Measurements from ENCODE around the gene SPN.
"Not testable (repeated sequence)": the region's sequence is repeated elsewhere in the genome, so short reads cannot be mapped to it uniquely, and the experiment has no call there.

Gene SPN

DNA sequence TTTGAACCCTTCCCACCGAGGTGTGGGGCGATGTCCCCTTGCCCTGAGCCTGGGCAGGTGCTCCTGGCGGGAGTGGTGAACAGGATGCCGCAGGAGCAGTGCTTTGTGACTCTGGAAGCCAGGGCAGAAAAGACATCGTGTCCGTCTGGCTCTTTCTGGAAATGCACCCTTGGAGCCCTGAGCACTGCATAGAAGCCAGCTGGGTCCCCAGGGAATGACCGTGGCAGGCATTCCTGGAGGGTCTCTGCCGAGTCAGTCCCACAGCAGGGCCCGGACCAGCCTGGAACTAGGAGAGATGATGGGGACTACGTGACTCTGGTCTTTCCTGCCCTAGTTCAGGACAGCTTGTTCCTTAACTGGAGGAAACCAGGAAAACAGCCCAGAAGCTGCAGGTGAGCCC is 33.7 kb upstream of the SPN start:
- H3K4ac ChIP-seq (ENCODE audit: low read depth, low read length); H3K4me2 ChIP-seq (ENCODE audit: low read length); H3K9ac ChIP-seq (ENCODE audit: low read length); H3K18ac ChIP-seq (ENCODE audit: low read length); H3K27me3 ChIP-seq (ENCODE audit: insufficient read depth, low read length, poor library complexity); H3K36me3 ChIP-seq (ENCODE audit: control insufficient read depth, insufficient read depth, low read length); H2BK120ac ChIP-seq (ENCODE audit: low read depth, low read length); H4K8ac ChIP-seq (ENCODE audit: low read depth, low read length); H3K4me3 ChIP-seq (ENCODE audit: low read length); H3K27ac ChIP-seq (ENCODE audit: low read depth, low read length); H3K79me1 ChIP-seq (ENCODE audit: low read length); H4K5ac ChIP-seq (ENCODE audit: low read length); H3K79me2 ChIP-seq (ENCODE audit: control insufficient read depth, insufficient read depth, low read length); H2BK15ac ChIP-seq (replicated peaks; ENCODE audit: low read depth); H3K4me1 ChIP-seq (ENCODE audit: control insufficient read depth, low read depth, low read length); H2BK5ac ChIP-seq (ENCODE audit: low read length); DNase-seq; H2AK5ac ChIP-seq (ENCODE audit: low read length); H3K56ac ChIP-seq (ENCODE audit: low read length); H3K23ac ChIP-seq (ENCODE audit: low read length): not testable (repeated sequence)
- WGBS (ENCODE audit: extremely low coverage, insufficient coverage, low lambda C conversion rate), result no CpG with 5 or more reads among the region's 10 CpGs

DNA sequence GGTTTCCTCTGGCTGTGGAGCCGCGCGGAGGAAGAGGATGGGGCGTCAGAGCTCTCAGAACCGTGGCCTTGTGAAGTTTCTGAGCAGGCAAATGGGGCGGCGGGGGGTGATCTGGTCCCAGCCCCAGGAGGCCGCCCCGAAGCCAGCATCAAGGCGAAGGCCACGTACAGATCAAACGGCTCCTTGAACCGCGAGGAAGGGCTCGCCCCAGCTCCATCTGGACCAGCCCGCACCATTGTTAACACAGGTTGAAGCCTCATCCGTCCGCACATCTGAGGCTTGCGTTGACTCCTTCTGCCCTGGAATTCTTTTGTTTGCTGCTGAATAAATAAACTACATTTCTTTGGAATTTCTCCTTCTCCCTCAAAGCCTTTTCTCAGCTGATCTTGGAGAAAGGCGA is 31.4 kb upstream of the SPN start:
- not testable (repeated sequence) for DNase-seq; H3K79me2 ChIP-seq (ENCODE audit: control insufficient read depth, insufficient read depth, low read length); H3K23ac ChIP-seq (ENCODE audit: low read length); H4K8ac ChIP-seq (ENCODE audit: low read depth, low read length); H2AK5ac ChIP-seq (ENCODE audit: low read length); H3K9ac ChIP-seq (ENCODE audit: low read length); H2BK120ac ChIP-seq (ENCODE audit: low read depth, low read length); H2BK15ac ChIP-seq (replicated peaks; ENCODE audit: low read depth); H3K36me3 ChIP-seq (ENCODE audit: control insufficient read depth, insufficient read depth, low read length); H3K56ac ChIP-seq (ENCODE audit: low read length); H3K18ac ChIP-seq (ENCODE audit: low read length); H3K79me1 ChIP-seq (ENCODE audit: low read length); H3K27me3 ChIP-seq (ENCODE audit: insufficient read depth, low read length, poor library complexity); H4K5ac ChIP-seq (ENCODE audit: low read length); H2BK5ac ChIP-seq (ENCODE audit: low read length); H3K4ac ChIP-seq (ENCODE audit: low read depth, low read length); H3K4me3 ChIP-seq (ENCODE audit: low read length); H3K4me1 ChIP-seq (ENCODE audit: control insufficient read depth, low read depth, low read length); H3K4me2 ChIP-seq (ENCODE audit: low read length); H3K27ac ChIP-seq (ENCODE audit: low read depth, low read length)
- WGBS (ENCODE audit: extremely low coverage, insufficient coverage, low lambda C conversion rate), result no CpG with 5 or more reads among the region's 20 CpGs

DNA sequence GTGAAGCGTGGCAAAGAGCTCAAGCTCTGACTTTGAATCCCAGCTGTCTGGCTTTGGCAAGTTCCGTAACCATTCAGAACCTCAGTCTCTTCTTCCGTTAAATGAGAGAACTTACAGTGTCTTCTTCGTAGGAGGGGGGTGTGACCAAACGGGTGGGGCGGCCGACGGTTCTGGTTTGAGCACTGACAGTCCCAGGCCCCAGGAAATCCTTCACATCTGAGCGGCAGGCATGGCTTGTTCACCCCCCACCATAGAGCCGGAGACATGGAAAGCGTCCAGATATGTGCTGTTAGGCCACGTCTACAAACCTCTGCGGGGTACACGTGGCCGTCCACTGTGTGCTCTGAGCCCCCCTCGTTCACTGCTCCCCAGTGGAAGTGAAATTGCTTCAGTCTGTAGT is 27.1 kb upstream of the SPN start:
- not testable (repeated sequence) for H3K18ac ChIP-seq (ENCODE audit: low read length); H2BK5ac ChIP-seq (ENCODE audit: low read length); H2BK120ac ChIP-seq (ENCODE audit: low read depth, low read length); H3K27me3 ChIP-seq (ENCODE audit: insufficient read depth, low read length, poor library complexity); H2AK5ac ChIP-seq (ENCODE audit: low read length); H3K9ac ChIP-seq (ENCODE audit: low read length); H3K4me2 ChIP-seq (ENCODE audit: low read length); H2BK15ac ChIP-seq (replicated peaks; ENCODE audit: low read depth); H3K79me1 ChIP-seq (ENCODE audit: low read length); DNase-seq; H4K8ac ChIP-seq (ENCODE audit: low read depth, low read length); H3K56ac ChIP-seq (ENCODE audit: low read length); H3K4ac ChIP-seq (ENCODE audit: low read depth, low read length); H3K36me3 ChIP-seq (ENCODE audit: control insufficient read depth, insufficient read depth, low read length); H3K23ac ChIP-seq (ENCODE audit: low read length); H3K27ac ChIP-seq (ENCODE audit: low read depth, low read length); H4K5ac ChIP-seq (ENCODE audit: low read length); H3K4me3 ChIP-seq (ENCODE audit: low read length); H3K4me1 ChIP-seq (ENCODE audit: control insufficient read depth, low read depth, low read length); H3K79me2 ChIP-seq (ENCODE audit: control insufficient read depth, insufficient read depth, low read length)
- WGBS (ENCODE audit: extremely low coverage, insufficient coverage, low lambda C conversion rate), result no CpG with 5 or more reads among the region's 16 CpGs

DNA sequence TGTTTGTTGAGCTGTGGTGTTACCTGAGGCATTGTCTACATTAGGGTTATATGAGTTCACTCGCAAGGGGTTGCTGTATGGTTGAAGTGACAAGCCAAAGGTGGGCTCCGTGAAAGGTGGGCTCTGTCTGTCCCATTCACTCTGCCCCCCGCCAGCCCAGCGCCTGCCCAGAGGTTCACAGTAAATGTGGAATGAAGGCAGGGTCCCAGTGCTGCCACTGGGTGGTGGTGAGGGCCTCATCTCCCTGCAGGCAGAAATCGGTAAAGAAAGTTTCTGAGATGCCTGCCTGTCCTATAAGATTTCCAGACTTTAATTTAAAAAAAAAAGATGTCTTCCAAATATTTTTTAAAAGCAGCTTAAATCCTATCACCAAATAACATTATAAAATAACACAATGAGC is 26.7 kb upstream of the SPN start:
- not testable (repeated sequence) for H2BK15ac ChIP-seq (replicated peaks; ENCODE audit: low read depth); H3K27me3 ChIP-seq (ENCODE audit: insufficient read depth, low read length, poor library complexity); H3K9ac ChIP-seq (ENCODE audit: low read length); H3K4me1 ChIP-seq (ENCODE audit: control insufficient read depth, low read depth, low read length); H2AK5ac ChIP-seq (ENCODE audit: low read length); H3K79me1 ChIP-seq (ENCODE audit: low read length); H3K4me3 ChIP-seq (ENCODE audit: low read length); H3K79me2 ChIP-seq (ENCODE audit: control insufficient read depth, insufficient read depth, low read length); H2BK5ac ChIP-seq (ENCODE audit: low read length); H3K4ac ChIP-seq (ENCODE audit: low read depth, low read length); H3K23ac ChIP-seq (ENCODE audit: low read length); H4K5ac ChIP-seq (ENCODE audit: low read length); H3K18ac ChIP-seq (ENCODE audit: low read length); H3K4me2 ChIP-seq (ENCODE audit: low read length); H3K36me3 ChIP-seq (ENCODE audit: control insufficient read depth, insufficient read depth, low read length); DNase-seq; H4K8ac ChIP-seq (ENCODE audit: low read depth, low read length); H3K56ac ChIP-seq (ENCODE audit: low read length); H2BK120ac ChIP-seq (ENCODE audit: low read depth, low read length); H3K27ac ChIP-seq (ENCODE audit: low read depth, low read length)
- WGBS (ENCODE audit: extremely low coverage, insufficient coverage, low lambda C conversion rate), result no CpG with 5 or more reads among the region's 5 CpGs

DNA sequence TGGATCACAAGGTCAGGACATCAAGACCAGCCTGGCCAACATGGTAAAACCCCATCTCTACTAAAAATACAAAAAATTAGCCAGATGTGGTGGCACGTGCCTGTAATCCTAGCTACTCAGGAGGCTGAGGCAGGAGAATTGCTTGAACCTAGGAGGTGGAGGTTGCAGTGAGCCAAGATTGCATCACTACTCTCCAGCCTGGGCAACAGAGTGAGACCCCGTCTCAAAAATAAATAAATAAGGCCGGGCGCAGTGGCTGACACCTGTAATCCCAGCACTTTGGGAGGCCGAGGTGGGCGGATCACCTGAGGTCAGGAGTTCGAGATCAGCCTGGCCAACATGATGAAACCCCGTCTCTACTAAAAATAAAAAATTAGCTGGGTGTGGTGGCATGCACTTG is 24.3 kb upstream of the SPN start:
- H4K8ac ChIP-seq (ENCODE audit: low read depth, low read length); H2BK120ac ChIP-seq (ENCODE audit: low read depth, low read length); H3K23ac ChIP-seq (ENCODE audit: low read length); H3K18ac ChIP-seq (ENCODE audit: low read length); H2BK15ac ChIP-seq (replicated peaks; ENCODE audit: low read depth); H3K4me3 ChIP-seq (ENCODE audit: low read length); H2BK5ac ChIP-seq (ENCODE audit: low read length); H3K79me1 ChIP-seq (ENCODE audit: low read length); H3K56ac ChIP-seq (ENCODE audit: low read length); DNase-seq; H2AK5ac ChIP-seq (ENCODE audit: low read length); H3K27me3 ChIP-seq (ENCODE audit: insufficient read depth, low read length, poor library complexity); H3K79me2 ChIP-seq (ENCODE audit: control insufficient read depth, insufficient read depth, low read length); H3K27ac ChIP-seq (ENCODE audit: low read depth, low read length); H3K4ac ChIP-seq (ENCODE audit: low read depth, low read length); H3K36me3 ChIP-seq (ENCODE audit: control insufficient read depth, insufficient read depth, low read length); H3K9ac ChIP-seq (ENCODE audit: low read length); H3K4me2 ChIP-seq (ENCODE audit: low read length); H4K5ac ChIP-seq (ENCODE audit: low read length); H3K4me1 ChIP-seq (ENCODE audit: control insufficient read depth, low read depth, low read length): not testable (repeated sequence)
- no CpG with 5 or more reads among the region's 8 CpGs for WGBS (ENCODE audit: extremely low coverage, insufficient coverage, low lambda C conversion rate)

DNA sequence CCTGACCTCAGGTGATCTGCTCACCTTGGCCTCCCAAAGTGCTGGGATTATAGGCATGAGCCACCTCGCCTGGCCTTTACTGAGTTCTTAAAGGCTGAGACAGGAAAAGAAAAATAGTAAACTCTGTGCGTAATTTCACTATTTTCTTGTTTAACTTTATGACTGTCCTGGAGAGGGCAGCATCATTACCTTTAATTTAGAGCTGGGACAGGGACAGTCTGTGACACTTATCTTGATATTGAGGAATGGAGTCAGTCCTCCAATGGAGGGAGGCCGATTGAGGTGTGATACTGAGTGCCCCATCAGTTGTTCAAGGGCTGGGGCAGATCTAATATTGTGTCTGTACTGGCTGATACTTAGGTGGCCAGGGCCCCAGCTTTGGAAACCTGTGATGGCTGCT is 21.5 kb upstream of the SPN start:
- no peak overlapping the region for H3K4me3 ChIP-seq (ENCODE audit: low read length)
- H3K56ac ChIP-seq (ENCODE audit: low read length), result no peak overlapping the region
- no peaks in the 10 kb centered on the region for H3K79me1 ChIP-seq (ENCODE audit: low read length)
- H4K8ac ChIP-seq (ENCODE audit: low read depth, low read length), result no peak overlapping the region
- no peak overlapping the region for H3K9ac ChIP-seq (ENCODE audit: low read length)
- H3K18ac ChIP-seq (ENCODE audit: low read length), result no peak overlapping the region
- no peak overlapping the region for H3K4me2 ChIP-seq (ENCODE audit: low read length)
- no CpG with 5 or more reads among the region's 3 CpGs for whole genome bisulfite sequencing (ENCODE audit: extremely low coverage, insufficient coverage, low lambda C conversion rate)
- H3K27ac ChIP-seq (ENCODE audit: low read depth, low read length), result no peak overlapping the region
- peak; percentile 65 for DNase-seq
- H3K4ac ChIP-seq (ENCODE audit: low read depth, low read length), result no peak overlapping the region
- H2BK5ac ChIP-seq (ENCODE audit: low read length), result no peak overlapping the region
- H4K5ac ChIP-seq (ENCODE audit: low read length), result no peak overlapping the region
- no peak overlapping the region for H2BK120ac ChIP-seq (ENCODE audit: low read depth, low read length)
- H3K79me2 ChIP-seq (ENCODE audit: control insufficient read depth, insufficient read depth, low read length), result no peaks in the 10 kb centered on the region
- H3K23ac ChIP-seq (ENCODE audit: low read length), result no peak overlapping the region
- H2AK5ac ChIP-seq (ENCODE audit: low read length), result no peak overlapping the region
- no peaks in the 10 kb centered on the region for H3K27me3 ChIP-seq (ENCODE audit: insufficient read depth, low read length, poor library complexity)
- H3K36me3 ChIP-seq (ENCODE audit: control insufficient read depth, insufficient read depth, low read length), result no peaks in the 10 kb centered on the region
- H3K4me1 ChIP-seq (ENCODE audit: control insufficient read depth, low read depth, low read length), result no peaks in the 10 kb centered on the region
- no peak overlapping the region for H2BK15ac ChIP-seq (replicated peaks; ENCODE audit: low read depth)

Data from mesendoderm (in vitro differentiated cells).